Liver (tissue), 3 donors: ENCODE measurements around the gene HSPB2.

Source experiments
- ATF3 ChIP-seq: IDR thresholded peaks from 2 replicates; pipeline ENCODE4 v1.6.1; 2016; ENCODE audit warnings: antibody characterized with exemption
- CTCF ChIP-seq: fragments of 150-350 bp; IDR thresholded peaks from 2 replicates; pipeline ENCODE4 v1.5.1; 2017; ENCODE audit warnings: improper control_type of control experiment, low read depth, low read length; ENCODE audit not compliant: missing input control
- EGR1 ChIP-seq, 2 donors: IDR thresholded peaks; 2 replicates each; pipeline ENCODE4 v1.6.1; 2016 to 2018; ENCODE audit warnings: antibody characterized with exemption in 2 of 2, low read depth in 2 of 2
- FOXA1 ChIP-seq: IDR thresholded peaks from 2 replicates; pipeline ENCODE4 v1.6.1; 2016; ENCODE audit warnings: antibody characterized with exemption
- GABPA ChIP-seq, 2 donors: IDR thresholded peaks in 1 of 2; conservative IDR thresholded peaks in 1 of 2; 2 replicates each; pipeline ENCODE4 v1.6.1; 2016; ENCODE audit warnings: antibody characterized with exemption in 2 of 2, mild to moderate bottlenecking in 1 of 2, moderate library complexity in 1 of 2
- JUND ChIP-seq, 2 donors: IDR thresholded peaks; 2 replicates each; pipeline ENCODE4 v1.6.1; 2016; ENCODE audit warnings: antibody characterized with exemption in 2 of 2
- MAX ChIP-seq: IDR thresholded peaks from 2 replicates; pipeline ENCODE4 v1.6.1; 2016; ENCODE audit warnings: antibody characterized with exemption
- RAD21 ChIP-seq, 2 donors: IDR thresholded peaks; 2 replicates each; pipeline ENCODE4 v1.6.1; 2016; ENCODE audit warnings: antibody characterized with exemption in 2 of 2, mild to moderate bottlenecking in 2 of 2
- REST ChIP-seq: IDR thresholded peaks from 2 replicates; pipeline ENCODE4 v1.6.1; 2016; ENCODE audit warnings: antibody characterized with exemption, mild to moderate bottlenecking
- SP1 ChIP-seq: IDR thresholded peaks from 2 replicates; pipeline ENCODE4 v1.6.1; 2018; ENCODE audit warnings: antibody characterized with exemption, mild to moderate bottlenecking
- TAF1 ChIP-seq: conservative IDR thresholded peaks from 2 replicates; pipeline ENCODE4 v1.6.1; 2016; ENCODE audit warnings: antibody characterized with exemption, mild to moderate bottlenecking
- YY1 ChIP-seq: IDR thresholded peaks from 2 replicates; pipeline ENCODE4 v1.6.1; 2016; ENCODE audit warnings: antibody characterized with exemption, mild to moderate bottlenecking
- ZBTB33 ChIP-seq: IDR thresholded peaks from 2 replicates; pipeline ENCODE4 v1.6.1; 2016; ENCODE audit warnings: antibody characterized with exemption
- donor health status: healthy.
- donor health status: healthy.

- TF ChIP-seq CTCF (no peak), MAX (no peak), GABPA (IDR thresholded peaks at IDR 0.05 in 1 of 2, conservative IDR thresholded peaks at IDR 0.05 in 1 of 2) (no peak), JUND (IDR thresholded peaks at IDR 0.05) (no peak), TAF1 (no peak), REST (no peak), RAD21 (IDR thresholded peaks at IDR 0.05) (no peak), ATF3 (no peak), FOXA1 (no peak), EGR1 (IDR thresholded peaks at IDR 0.05; ENCODE audit: low read depth in 2 of 2) (no peak), ZBTB33 (no peak), YY1 (no peak), SP1 (no peak)
Measured at GRCh38 chr11:111944651-111945051, 32.1 kb downstream of the HSPB2 start.
